ENCODE results near the gene RAB1A. TPM values are rescaled to one million over a fixed set of nuclear protein-coding genes. Genes with fewer than 3 reads are reported as not detected.
A peak's percentile ranks its signal among the peaks of the same experiment; 100 is the strongest.

RAB1A gene
- total RNA-seq, 1 experiment from 2014 or later: 127 TPM

DNA sequence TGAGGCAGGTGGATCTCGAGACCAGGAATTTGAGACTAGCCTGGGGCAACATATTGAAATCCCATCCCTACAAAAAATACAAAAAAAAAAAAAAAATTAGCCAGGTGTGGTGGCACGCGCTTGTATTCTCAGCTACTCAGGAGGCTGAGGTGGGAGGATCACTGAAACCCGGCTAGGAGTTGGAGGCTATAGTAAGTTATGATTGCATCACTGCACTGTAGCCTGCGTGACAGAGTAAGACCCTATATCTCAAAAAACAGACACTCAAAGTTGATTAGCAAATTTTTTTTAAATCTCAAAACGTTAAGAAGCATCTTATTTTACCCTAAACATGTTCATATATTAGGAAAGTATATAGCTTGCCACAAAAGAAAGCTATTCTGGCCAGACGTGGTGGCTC is 7.6 kb downstream of the RAB1A start:
- no peaks in the 10 kb centered on the region for H3K36me3 ChIP-seq
- no peaks in the 10 kb centered on the region for H3K9me3 ChIP-seq (replicated peaks)
- no peaks in the 10 kb centered on the region for H3K27me3 ChIP-seq
- no peak overlapping the region for H3K4me3 ChIP-seq
- no peak overlapping the region for H3K27ac ChIP-seq
- DNase-seq: no peak
- H3K4me1 ChIP-seq: peaks cover 3% of the 10 kb centered on the region; the same call in 1 of the 2 replicates

DNA sequence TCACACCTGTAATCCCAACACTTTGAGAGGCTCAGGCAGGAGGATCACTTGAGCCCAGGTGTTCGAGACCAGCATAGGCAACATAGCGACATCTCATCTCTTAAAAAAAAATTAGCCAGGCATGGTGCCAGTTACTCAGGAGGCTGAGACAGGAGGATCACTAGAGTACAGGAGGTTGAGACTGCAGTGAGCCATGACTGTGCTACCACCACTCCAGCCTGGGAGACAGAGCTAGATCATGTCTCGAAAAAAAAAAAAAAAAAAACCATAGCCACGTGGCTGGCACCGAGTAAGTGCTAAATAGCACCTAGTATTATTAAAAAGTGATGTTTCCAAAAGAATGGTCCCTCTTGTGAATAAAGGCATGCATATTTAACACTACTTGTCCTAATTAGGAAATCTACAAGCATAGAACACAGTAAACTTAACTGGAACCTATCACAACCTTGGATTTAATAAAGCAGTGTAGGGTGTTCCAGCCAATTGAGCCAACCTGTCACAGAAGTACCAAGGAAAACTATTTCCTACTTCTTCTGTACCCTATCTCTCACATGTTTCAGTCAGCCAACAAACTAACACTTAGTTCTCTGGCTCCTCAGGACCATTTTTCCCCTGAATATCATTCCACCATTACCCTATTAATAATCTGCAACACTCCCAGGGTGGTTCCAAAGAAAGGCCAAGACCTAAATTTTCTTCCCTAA is 8.8 kb downstream of the RAB1A start:
- Histone ChIP-seq H3K4me1 (0 out of 2 replicates have a peak, but pooled peaks cover 3% of the 10 kb centered on the region), H3K27me3 (no peaks in the 10 kb centered on the region), H3K9me3 (replicated peaks) (no peaks in the 10 kb centered on the region), H3K36me3 (no peaks in the 10 kb centered on the region), H3K27ac (no peak overlapping the region), H3K4me3 (no peak overlapping the region)
- no peak for DNase-seq

DNA sequence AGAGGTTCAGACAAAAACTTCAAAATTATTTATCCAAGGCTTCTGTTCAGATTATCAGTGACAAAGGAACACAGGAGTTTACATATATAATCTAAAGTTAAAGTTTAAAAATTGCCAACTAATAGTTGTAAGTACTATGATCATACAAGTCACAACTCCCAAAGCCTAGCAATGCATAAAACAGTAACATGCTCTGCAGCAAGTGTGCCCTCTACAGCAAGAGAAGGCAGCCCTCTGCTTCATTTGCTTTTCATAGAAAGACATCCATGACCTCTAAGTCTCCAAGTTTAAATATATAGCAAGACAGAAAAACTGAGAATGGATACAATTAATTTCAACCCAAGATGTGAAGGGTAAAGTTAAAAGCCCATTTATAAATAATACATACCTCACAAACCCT is 13.3 kb downstream of the RAB1A start:
- no peak for DNase-seq
- H3K9me3 ChIP-seq (replicated peaks): 0 out of 2 replicates have a peak, but pooled peaks cover 3% of the 10 kb centered on the region
- no peaks in the 10 kb centered on the region for H3K36me3 ChIP-seq
- H3K4me3 ChIP-seq: no peak overlapping the region
- H3K27me3 ChIP-seq: no peaks in the 10 kb centered on the region
- no peaks in the 10 kb centered on the region for H3K4me1 ChIP-seq
- no peak overlapping the region for H3K27ac ChIP-seq

DNA sequence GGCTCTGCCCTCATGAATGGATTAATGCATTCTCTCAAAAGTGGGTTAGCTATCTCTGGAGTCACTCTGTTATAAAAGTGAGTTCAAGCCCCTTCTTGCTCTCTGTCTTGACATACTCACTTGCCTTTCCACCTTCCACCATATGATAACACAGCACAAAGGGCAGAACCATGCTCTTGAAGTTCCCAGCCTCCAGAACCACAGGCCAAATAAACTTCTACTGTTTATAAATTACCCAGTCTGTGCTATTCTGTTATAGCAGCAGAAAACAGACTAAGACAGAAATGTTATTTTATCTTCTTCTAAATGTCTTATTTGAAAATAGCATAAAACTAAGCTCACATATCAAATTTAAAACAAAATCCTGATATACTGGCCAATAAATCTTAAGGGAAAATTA is 15.0 kb downstream of the RAB1A start:
- H3K9me3 ChIP-seq (replicated peaks): 0 out of 2 replicates have a peak, but pooled peaks cover 3% of the 10 kb centered on the region
- no peak overlapping the region for H3K4me3 ChIP-seq
- no peak overlapping the region for H3K27ac ChIP-seq
- peaks cover 3% of the 10 kb centered on the region; the same call in 1 of the 2 replicates for H3K36me3 ChIP-seq
- H3K27me3 ChIP-seq: no peaks in the 10 kb centered on the region
- no peaks in the 10 kb centered on the region for H3K4me1 ChIP-seq
- DNase-seq: no peak

DNA sequence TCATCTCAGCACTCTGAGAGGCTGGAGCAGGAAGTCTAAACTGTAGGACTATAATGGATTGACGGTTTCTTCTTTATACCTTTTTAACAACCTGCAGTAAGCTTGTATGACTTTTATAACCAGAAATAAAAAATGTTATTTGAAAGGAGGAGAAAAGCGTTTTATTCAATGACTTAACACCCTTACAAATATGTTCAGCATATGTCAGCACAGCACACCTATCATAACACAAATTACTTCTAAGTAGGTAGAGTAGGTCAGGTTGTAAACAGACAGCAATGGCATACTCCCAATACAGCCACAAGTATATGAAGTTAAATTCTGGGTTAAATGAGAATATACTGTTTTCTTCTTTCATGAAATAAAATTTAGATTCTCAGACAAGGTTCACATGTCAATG is 16.1 kb downstream of the RAB1A start:
- H3K4me3 ChIP-seq: no peak overlapping the region
- no peaks in the 10 kb centered on the region for H3K27me3 ChIP-seq
- peaks cover 5% of the 10 kb centered on the region; the same call in 1 of the 2 replicates for H3K36me3 ChIP-seq
- H3K27ac ChIP-seq: no peak overlapping the region
- H3K9me3 ChIP-seq (replicated peaks): 0 out of 2 replicates have a peak, but pooled peaks cover 3% of the 10 kb centered on the region
- DNase-seq: no peak
- H3K4me1 ChIP-seq: no peaks in the 10 kb centered on the region

DNA sequence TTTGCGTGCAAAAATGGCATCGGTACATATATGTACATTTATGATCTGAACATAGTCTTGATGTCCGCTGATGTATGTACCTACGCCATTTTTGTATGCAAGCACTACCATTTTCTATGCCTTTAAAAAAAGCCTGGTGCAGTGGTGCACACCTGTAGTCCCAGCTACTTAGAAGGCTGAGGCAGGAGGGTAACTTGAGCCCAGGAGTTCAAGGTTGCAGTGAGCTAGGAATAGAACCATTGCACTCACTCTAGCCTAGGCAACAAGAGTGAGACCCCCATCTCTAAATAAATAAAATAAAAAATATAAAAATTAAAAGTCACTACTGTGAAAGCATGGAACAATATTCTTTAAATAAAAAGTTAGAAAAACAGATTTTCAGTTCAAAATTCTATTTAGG is 16.7 kb downstream of the RAB1A start:
- Histone ChIP-seq H3K4me1 (no peaks in the 10 kb centered on the region), H3K27me3 (no peaks in the 10 kb centered on the region), H3K9me3 (replicated peaks) (0 out of 2 replicates have a peak, but pooled peaks cover 3% of the 10 kb centered on the region), H3K27ac (no peak overlapping the region), H3K36me3 (peaks cover 5% of the 10 kb centered on the region; the same call in 1 of the 2 replicates), H3K4me3 (no peak overlapping the region)
- no peak for DNase-seq

DNA sequence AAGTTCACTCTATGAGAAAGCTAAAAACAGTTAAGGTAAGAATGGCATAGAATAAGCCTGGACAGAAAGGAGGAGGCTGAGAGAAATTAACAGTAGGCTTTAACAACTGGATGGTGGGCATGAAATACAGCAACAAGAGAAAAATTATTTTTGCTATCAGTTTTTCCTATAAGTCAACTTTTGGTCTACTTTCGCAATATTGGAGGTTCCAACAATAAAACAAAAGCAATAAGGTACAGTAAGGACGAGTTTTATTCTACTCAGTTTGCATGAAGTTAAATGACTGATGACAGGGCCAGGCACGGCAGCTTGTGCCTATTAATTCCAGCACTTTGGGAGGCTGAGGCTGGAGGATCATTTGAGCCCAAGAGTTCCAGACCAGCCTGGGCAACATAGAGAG is 17.3 kb downstream of the RAB1A start:
- H3K27ac ChIP-seq: no peak overlapping the region
- H3K27me3 ChIP-seq: no peaks in the 10 kb centered on the region
- H3K4me1 ChIP-seq: no peaks in the 10 kb centered on the region
- H3K4me3 ChIP-seq: no peak overlapping the region
- H3K36me3 ChIP-seq: peaks cover 5% of the 10 kb centered on the region; the same call in 1 of the 2 replicates
- no peak for DNase-seq
- H3K9me3 ChIP-seq (replicated peaks): 0 out of 2 replicates have a peak, but pooled peaks cover 3% of the 10 kb centered on the region

DNA sequence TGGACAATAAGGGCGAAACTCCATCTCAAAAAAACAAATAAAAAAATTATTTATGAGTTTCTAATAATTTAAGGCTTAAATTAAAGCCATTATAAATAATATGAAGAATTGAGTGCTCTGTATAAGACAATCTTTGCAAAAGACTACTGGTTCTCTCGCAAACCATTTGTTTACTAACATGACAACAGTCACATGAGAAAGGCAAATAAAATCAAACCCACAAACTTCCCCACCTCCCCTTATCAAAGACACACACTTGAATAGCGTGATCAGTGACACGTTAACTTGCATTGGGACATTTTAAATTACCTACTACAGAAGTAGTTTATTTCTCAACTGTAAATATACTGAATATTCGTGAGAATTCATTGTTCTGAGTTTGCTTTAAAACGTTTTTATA is 21.1 kb downstream of the RAB1A start:
- Histone ChIP-seq H3K27ac (no peak overlapping the region), H3K4me3 (no peak overlapping the region), H3K9me3 (replicated peaks) (0 out of 2 replicates have a peak, but pooled peaks cover 3% of the 10 kb centered on the region), H3K36me3 (peaks cover 5% of the 10 kb centered on the region), H3K27me3 (no peaks in the 10 kb centered on the region), H3K4me1 (no peaks in the 10 kb centered on the region)
- DNase-seq: no peak

DNA sequence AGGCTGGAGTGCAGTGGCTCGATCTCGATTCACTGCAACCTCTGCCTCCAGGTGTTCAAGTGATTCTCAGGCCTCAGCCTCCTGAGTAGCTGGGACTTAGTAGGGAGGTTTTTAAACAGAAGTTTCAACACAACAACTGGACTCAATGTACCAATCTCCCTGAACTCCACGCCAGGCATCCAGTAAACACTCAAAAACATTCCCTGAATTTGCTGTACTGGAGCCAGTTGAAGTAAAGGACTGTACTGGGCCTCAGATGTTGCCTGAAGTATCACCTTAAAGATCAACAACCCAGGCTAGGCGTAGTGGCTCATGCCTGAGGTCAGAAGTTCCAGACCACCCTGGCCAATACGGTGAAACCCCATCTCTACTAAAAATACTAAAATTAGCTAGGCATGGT is 22.4 kb downstream of the RAB1A start:
- no peaks in the 10 kb centered on the region for H3K27me3 ChIP-seq
- no peak overlapping the region for H3K4me3 ChIP-seq
- H3K27ac ChIP-seq: no peak overlapping the region
- H3K4me1 ChIP-seq: peaks cover 3% of the 10 kb centered on the region
- H3K9me3 ChIP-seq (replicated peaks): 0 out of 2 replicates have a peak, but pooled peaks cover 1% of the 10 kb centered on the region
- H3K36me3 ChIP-seq: peaks cover 9% of the 10 kb centered on the region
- DNase-seq: no peak

DNA sequence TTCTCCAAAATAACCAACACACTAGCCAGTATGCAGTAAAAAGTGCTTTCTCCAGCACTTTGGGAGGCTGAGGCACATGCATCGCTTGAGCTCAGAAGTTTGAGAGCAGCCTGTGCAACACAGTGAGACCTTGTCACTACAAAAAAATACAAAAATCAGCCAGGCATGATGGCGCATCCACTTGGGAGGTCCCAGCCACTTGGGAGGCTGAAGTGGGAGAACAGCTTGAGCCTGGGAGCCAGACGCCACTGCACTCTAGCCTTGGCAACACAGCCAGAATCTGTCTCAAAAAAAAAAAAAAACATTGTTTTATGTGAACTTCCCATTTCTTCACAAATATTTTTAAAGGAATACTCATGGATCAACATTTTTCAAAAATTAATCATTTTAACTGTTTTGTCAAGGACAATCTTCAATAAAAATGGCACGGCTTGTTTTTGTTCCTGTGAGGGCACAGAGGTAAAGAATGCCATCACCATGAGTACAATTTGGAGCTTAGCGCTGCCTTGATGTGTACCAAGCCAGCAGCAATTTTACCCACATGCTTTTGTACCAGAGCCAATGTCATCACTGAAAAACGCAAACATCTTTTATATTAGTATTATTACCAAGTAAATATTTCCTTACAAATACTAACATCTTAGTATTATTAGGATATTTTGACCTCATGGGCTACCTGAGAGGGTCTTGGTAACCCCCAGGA is 26.7 kb downstream of the RAB1A start:
- peaks cover 3% of the 10 kb centered on the region for H3K4me1 ChIP-seq
- no peak overlapping the region for H3K4me3 ChIP-seq
- H3K36me3 ChIP-seq: peaks cover 34% of the 10 kb centered on the region
- no peaks in the 10 kb centered on the region for H3K27me3 ChIP-seq
- no peaks in the 10 kb centered on the region for H3K9me3 ChIP-seq (replicated peaks)
- H3K27ac ChIP-seq: no peak overlapping the region
- DNase-seq: peak; percentile 54 to 57

DNA sequence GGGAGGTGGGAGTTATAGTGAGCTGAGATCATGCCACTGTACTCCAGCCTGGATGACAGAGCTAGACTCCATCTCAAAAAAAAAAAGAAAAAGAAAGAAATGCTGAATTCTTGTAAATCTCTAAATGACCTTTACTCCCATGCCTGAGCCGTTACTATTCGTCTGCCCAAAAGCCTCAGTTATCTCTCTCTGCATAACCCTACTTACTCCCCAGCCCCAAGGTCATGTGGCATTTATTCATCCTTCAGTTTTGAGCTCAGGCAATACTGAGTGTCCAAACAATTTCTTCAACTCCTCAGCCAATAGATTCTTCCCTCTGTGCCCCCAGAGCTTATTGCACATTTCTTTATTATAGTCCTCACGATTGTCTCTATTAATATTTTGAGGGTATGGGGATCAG is 28.8 kb downstream of the RAB1A start:
- no peak overlapping the region for H3K27ac ChIP-seq
- peaks cover 54% of the 10 kb centered on the region for H3K36me3 ChIP-seq
- no peaks in the 10 kb centered on the region for H3K9me3 ChIP-seq (replicated peaks)
- no peak overlapping the region for H3K4me3 ChIP-seq
- H3K27me3 ChIP-seq: no peaks in the 10 kb centered on the region
- no peak for DNase-seq
- peaks cover 3% of the 10 kb centered on the region for H3K4me1 ChIP-seq

DNA sequence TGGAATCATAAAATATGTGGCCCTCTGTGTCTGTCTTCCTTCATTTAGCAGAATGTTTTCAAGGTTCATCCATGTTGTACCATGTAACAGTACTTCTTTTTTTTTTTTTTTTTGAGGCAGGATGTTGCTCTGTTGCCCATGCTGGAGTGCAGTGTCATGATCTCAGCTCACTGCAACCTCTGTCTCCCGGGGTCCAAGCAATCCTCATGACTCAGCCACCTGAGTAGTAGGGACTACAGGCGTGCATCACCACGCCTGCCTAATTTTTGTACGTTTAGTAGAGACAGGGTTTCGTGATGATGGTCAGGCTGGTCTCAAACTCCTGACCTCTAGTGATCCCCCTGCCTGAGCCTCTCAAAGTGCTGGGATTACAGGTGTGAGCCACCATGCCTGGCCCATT is 31.2 kb downstream of the RAB1A start:
- Histone ChIP-seq H3K4me1 (peaks cover 3% of the 10 kb centered on the region), H3K4me3 (no peak overlapping the region), H3K9me3 (replicated peaks) (no peaks in the 10 kb centered on the region), H3K27me3 (no peaks in the 10 kb centered on the region), H3K27ac (no peak overlapping the region), H3K36me3 (peaks cover 71% of the 10 kb centered on the region)
- no peak for DNase-seq

DNA sequence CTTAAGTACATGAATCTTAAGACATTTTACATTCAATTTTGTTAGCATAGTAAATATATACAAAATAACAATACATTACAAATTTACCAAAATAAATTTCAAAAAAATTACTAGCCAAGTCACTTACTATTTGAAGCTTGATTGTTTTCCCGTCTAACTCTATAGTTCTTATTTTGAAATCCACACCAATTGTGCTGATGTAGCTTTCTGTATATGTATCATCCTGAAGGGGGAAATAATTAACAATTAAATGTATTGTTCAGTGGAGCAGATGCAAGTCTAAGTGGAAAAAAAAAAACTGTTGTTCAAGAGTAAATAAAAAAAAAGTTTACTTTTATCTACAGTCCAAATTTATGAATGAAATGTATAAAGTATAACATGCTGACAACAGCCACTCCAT is 32.1 kb downstream of the RAB1A start:
- DNase-seq: no peak
- H3K4me1 ChIP-seq: no peaks in the 10 kb centered on the region
- no peaks in the 10 kb centered on the region for H3K27me3 ChIP-seq
- H3K27ac ChIP-seq: no peak overlapping the region
- no peaks in the 10 kb centered on the region for H3K9me3 ChIP-seq (replicated peaks)
- H3K36me3 ChIP-seq: peaks cover 69% of the 10 kb centered on the region
- no peak overlapping the region for H3K4me3 ChIP-seq

DNA sequence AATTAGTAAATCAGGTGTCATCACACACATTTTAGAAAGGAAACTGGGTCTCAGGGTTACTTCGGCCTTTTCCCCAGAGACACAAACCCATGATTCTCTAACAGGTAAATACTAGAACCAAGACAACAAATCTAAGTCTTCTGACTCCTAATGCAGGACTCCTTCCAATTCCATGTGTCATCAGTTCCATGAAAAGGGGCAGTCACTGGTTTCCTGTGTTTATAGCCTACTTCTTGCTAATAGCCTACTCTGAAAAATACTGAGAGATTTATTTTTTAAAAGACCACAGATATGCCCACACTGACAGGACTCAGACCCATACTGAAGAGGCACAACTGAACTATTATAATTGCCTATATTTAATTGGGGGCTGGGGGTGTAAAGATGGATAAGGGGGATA is 33.0 kb downstream of the RAB1A start:
- Histone ChIP-seq H3K4me1 (no peaks in the 10 kb centered on the region), H3K27ac (no peak overlapping the region), H3K36me3 (peaks cover 68% of the 10 kb centered on the region), H3K4me3 (no peak overlapping the region), H3K9me3 (replicated peaks) (no peaks in the 10 kb centered on the region), H3K27me3 (no peaks in the 10 kb centered on the region)
- no peak for DNase-seq

DNA sequence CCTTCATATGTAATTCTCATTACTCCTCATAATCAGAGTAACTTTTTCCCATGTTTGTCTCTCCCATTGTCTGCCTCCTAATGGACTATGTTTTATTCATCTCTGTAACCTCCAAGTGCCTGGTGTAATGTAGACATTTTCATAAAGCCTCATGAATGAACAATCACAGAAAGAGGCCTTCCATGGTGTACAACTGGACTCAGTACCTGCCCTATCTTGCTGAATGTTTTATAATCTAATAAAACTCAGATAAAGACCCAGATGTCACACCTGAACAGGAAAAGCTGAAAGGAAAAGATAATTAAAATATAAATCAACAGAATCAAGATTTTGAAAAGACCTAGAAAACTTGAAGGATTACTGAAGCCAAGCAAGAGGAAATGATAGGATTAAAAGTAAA is 36.7 kb downstream of the RAB1A start:
- no peak overlapping the region for H3K27ac ChIP-seq
- H3K9me3 ChIP-seq (replicated peaks): no peaks in the 10 kb centered on the region
- H3K4me1 ChIP-seq: no peaks in the 10 kb centered on the region
- H3K27me3 ChIP-seq: no peaks in the 10 kb centered on the region
- H3K36me3 ChIP-seq: peaks cover 56% of the 10 kb centered on the region
- no peak overlapping the region for H3K4me3 ChIP-seq
- no peak for DNase-seq
